Left ventricle myocardium inferior (tissue), 1 donor: ENCODE measurements around the gene PLCD4. TPM values are rescaled to one million over a fixed set of nuclear protein-coding genes. Genes with fewer than 3 reads are reported as not detected.

Experiments
- DNase-seq: peaks from one replicate; pipeline ENCODE4 v3.0.0-alpha.2; 2020
- H3K27ac ChIP-seq: fragments of 200-600 bp; replicated peaks from 2 replicates; pipeline ENCODE4 v1.8.0; 2021
- H3K27me3 ChIP-seq: fragments of 200-600 bp; 2 replicates; pipeline ENCODE4 v1.8.0; 2021; ENCODE audit warnings: low read depth
- H3K36me3 ChIP-seq: fragments of 200-600 bp; 2 replicates; pipeline ENCODE4 v1.8.0; 2021
- H3K4me1 ChIP-seq: fragments of 200-600 bp; 2 replicates; pipeline ENCODE4 v1.8.0; 2021
- H3K4me3 ChIP-seq: fragments of 200-600 bp; 2 replicates; pipeline ENCODE4 v1.8.0; 2021; ENCODE audit warnings: mild to moderate bottlenecking, moderate library complexity
- H3K9me3 ChIP-seq: fragments of 200-600 bp; replicated peaks from 2 replicates; pipeline ENCODE4 v1.8.0; 2021
- intact Hi-C: fragments of 100-400 bp; cut with micrococcal nuclease; formaldehyde crosslinking; loops from one replicate; pipeline ENCODE4 v1.11.0; 2022
- long read RNA-seq: library from polyadenylated mRNA; unstranded; transcript quantifications from one replicate; pipeline ENCODE4 v2.0.0, GENCODE V29; 2021
- total RNA-seq: library from RNA; stranded (reverse); fragmentation: NEBNext Ultra II Directional; extraction: Animal tissue kit (Norgen Biotek cat#: 25700); gene quantifications from one replicate; pipeline ENCODE4 v1.2.1, GENCODE V29; 2021
- TF ChIP-seq, protein P1 (sequence below): fragments of 200-600 bp; IDR thresholded peaks from 2 replicates; pipeline ENCODE4 v1.8.0; 2021; ENCODE audit warnings: antibody characterized with exemption, mild to moderate bottlenecking, borderline replicate concordance
- donor health status: DM: no; HTN: yes; CAD: no; lungs with severe emphysema.

PLCD4 gene
- total RNA-seq: 0.99 TPM
- long read RNA-seq: 0 reads

DNA sequence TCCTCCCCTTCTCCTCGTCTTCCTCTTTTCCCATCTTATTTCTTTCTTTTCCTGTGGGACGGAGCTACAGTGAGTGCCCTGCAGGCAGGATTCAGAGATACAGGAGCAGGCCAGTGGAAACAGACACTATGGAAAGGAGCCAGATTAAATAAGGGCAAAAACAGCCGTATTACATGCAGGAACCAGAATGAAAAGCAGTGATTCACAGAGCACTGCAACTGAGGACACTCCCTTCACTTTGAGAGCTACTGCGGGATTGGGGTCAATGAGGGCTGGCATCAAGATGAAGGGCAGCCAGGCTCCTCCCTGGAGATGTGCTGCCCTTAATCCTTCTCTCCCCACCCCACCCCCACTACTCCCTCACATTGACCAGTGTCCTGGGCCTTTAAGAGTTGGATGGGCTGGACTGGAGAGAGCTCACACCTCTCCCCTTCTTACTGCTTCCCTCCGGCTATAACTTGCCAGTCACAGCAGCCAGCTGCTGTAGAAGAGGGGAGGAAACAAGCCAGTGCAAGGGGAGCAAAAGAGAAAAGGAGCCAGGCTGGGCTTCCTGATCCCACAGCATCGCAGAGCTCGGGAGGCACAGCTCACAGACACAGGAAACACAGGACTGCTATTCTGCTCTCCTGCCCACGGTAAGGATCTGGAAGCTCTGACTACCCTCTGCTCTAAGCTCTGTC is at the start of gene PLCD4:
TSS of gene PLCD4 (plus strand) at position 464 of the 680 bp plus-strand sequence. CDS start 7,841 bp downstream, outside the sequence.
- H3K36me3 ChIP-seq: no peaks in the 10 kb centered on the region
- H3K4me3 ChIP-seq: peak within 1 kb of the TSS; percentile 42
- no peaks in the 10 kb centered on the region for H3K9me3 ChIP-seq
- TF ChIP-seq, protein P1, sequence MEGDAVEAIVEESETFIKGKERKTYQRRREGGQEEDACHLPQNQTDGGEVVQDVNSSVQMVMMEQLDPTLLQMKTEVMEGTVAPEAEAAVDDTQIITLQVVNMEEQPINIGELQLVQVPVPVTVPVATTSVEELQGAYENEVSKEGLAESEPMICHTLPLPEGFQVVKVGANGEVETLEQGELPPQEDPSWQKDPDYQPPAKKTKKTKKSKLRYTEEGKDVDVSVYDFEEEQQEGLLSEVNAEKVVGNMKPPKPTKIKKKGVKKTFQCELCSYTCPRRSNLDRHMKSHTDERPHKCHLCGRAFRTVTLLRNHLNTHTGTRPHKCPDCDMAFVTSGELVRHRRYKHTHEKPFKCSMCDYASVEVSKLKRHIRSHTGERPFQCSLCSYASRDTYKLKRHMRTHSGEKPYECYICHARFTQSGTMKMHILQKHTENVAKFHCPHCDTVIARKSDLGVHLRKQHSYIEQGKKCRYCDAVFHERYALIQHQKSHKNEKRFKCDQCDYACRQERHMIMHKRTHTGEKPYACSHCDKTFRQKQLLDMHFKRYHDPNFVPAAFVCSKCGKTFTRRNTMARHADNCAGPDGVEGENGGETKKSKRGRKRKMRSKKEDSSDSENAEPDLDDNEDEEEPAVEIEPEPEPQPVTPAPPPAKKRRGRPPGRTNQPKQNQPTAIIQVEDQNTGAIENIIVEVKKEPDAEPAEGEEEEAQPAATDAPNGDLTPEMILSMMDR: no peak
- H3K4me1 ChIP-seq: peaks cover 14% of the 10 kb centered on the region
- H3K27ac ChIP-seq: peak within 1 kb of the TSS; percentile 6
- H3K27me3 ChIP-seq: no peaks in the 10 kb centered on the region
- intact Hi-C loops: no loop called here
- no peak for DNase-seq

DNA sequence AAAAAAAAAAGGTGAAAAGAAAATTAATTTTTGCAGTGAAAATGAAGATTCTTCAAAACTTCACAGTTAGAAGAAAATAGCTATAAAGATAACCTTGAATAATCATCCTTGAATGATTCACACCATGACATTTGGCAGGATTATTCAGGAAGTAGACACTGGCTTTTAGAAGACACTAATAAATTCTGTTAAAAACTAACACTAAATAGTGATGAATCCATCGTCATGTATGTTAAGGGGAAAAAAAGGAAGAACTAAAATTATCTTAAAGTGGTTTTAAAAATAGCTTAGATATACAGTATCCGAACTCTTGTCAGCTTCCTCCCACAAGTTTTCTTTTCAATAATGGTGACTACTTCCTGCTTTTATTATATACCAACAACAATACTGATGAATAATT is 49.8 kb upstream of the PLCD4 start:
- intact Hi-C loops: no loop called here
- H3K36me3 ChIP-seq: peaks cover 83% of the 10 kb centered on the region
- no peak overlapping the region for H3K4me3 ChIP-seq

DNA sequence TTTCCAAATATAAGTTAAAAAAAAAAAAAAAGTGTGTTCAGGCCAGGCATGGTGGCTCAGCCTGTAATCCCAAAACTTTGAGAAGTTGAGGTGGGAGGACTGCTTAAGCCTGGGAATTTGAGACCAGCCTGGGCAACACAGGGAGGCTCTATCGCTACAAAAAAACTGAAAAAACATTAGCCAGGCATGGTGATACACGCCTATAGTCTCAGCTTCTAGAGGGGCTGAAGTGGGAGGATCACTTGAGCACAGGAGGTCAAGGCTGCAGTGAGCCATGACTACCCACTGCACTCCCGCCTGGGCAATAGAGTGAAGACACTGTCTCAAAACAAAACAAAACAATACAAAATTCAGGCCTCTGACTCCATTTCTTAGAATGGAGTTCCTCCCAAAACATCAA is 48.7 kb upstream of the PLCD4 start:
- Histone ChIP-seq H3K9me3 (no peaks in the 10 kb centered on the region), H3K27ac (no peak overlapping the region), H3K27me3 (no peaks in the 10 kb centered on the region), H3K4me3 (no peak overlapping the region), H3K4me1 (peaks cover 5% of the 10 kb centered on the region), H3K36me3 (peaks cover 80% of the 10 kb centered on the region)
- TF ChIP-seq, protein P1: no peak
- DNase-seq: no peak
- intact Hi-C loops: no loop called here

More for the DNA sequence above, 49.8 kb upstream of the PLCD4 start:
- Histone ChIP-seq H3K4me1 (peaks cover 5% of the 10 kb centered on the region), H3K27me3 (no peaks in the 10 kb centered on the region), H3K9me3 (no peaks in the 10 kb centered on the region), H3K27ac (no peak overlapping the region)
- DNase-seq: no peak
- TF ChIP-seq, protein P1: no peak

DNA sequence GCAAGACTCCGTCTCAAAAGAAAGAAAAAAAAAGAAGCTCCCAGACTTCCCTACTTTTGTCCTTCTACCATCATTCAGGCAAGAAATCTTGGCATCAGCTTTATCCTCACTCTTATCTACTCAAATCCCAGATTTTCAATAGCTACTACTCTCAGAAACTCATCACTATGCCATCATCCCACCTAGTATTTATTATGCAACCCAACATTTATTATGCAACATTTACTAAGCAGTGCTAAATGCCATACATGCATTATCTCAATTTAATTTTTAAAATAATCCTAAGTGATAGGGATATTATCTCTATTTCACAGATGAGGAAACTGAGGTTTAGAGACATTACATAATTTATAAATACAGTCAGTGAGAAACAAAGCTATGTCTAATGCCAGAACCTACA is 43.6 kb upstream of the PLCD4 start:
- TF ChIP-seq, protein P1: no peak
- Histone ChIP-seq H3K4me3 (no peak overlapping the region), H3K27ac (no peak overlapping the region), H3K9me3 (no peaks in the 10 kb centered on the region), H3K27me3 (no peaks in the 10 kb centered on the region), H3K36me3 (peaks cover 37% of the 10 kb centered on the region), H3K4me1 (peaks cover 21% of the 10 kb centered on the region)
- intact Hi-C loops: no loop called here
- DNase-seq: no peak

DNA sequence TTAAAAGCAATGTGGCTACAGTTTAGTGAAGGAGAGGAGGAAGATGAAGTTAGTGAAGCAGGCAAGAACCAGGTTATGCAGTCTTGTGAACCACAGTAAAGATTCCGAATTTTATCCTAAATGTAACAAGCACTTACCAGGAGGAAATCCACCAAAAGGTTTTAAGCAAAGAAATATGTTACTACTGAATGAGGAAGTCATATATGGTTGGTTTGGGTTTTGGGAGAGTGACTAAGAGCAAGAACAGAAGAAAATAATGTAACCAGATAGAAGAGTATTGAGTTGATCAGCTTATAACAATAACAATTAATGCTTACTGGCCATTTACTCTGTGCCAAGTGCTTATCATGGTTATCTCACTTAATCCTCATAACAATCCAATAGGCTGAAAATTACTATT is 41.4 kb upstream of the PLCD4 start:
- no peak overlapping the region for H3K27ac ChIP-seq
- intact Hi-C loops: no loop called here

More for the DNA sequence above, 41.4 kb upstream of the PLCD4 start:
- H3K36me3 ChIP-seq: peaks cover 18% of the 10 kb centered on the region
- H3K4me1 ChIP-seq: peaks cover 43% of the 10 kb centered on the region
- no peak for DNase-seq
- no peaks in the 10 kb centered on the region for H3K27me3 ChIP-seq
- TF ChIP-seq, protein P1: no peak
- H3K9me3 ChIP-seq: no peaks in the 10 kb centered on the region
- no peak overlapping the region for H3K4me3 ChIP-seq
